Measurements from ENCODE around the gene CUL2.

GRCh38 chr10:35130663-35131062 lies 40.5 kb upstream of the CUL2 start:
- TF ChIP-seq CTCF (IDR thresholded peaks at IDR 0.05): no peak
- TF ChIP-seq POLR2A (IDR thresholded peaks at IDR 0.05): no peak
- no peak for TF ChIP-seq EP300 (IDR thresholded peaks at IDR 0.05)
